CD4-positive, alpha-beta T cell treated with Interleukin-4 for 4 hours (primary cell): ENCODE measurements around the gene CAMK1.

ENCODE experiments used
- DNase-seq: peaks from one replicate; pipeline ENCODE4 v3.0.0-alpha.2; 2020

CAMK1 gene

DNA sequence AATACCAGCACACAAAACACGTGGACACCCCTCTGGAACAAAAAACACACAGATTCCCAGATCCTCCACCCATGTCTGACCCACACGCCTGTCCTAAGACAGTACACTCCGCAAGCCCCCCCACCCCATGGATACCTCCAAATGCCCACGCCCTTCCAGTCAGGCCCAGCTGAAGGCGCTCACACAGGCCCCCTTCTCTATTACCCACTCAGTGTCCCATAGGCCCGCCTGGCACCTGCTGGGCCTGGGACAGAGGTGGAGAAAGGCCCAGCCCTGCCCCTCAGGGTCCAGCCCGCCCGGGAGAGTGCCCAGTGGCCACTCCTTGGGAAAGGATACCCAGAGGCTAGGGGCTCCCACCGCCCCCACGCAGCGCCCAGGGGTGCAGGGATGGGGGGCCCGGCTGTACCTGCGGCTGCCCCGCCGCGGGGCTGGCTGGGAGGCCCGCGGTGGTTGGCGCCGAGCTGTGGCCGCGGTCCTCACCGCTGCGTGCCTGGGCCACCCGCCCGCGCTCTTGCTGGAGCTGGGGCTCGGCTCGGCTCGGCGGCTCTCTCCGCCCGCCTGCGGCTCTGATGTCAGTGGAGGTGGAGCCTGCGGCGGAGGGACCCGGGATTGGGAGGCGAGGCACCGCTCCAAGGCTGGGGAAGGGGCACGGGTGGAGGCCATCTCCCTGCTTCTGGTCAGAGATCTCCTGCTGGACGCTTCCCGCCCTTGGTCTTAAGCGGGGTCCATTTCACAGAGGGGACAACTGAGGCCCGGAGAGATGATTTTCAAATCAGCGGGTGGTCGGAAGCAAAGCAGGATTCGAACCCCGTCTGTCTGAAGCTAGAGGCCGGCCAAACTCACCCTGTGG, at the start of gene CAMK1:
CAMK1 (minus strand) TSS at position 522 of the 850 bp plus-strand sequence. CDS start 2,198 bp downstream, outside the sequence.
- DNase-seq, result peak; percentile 39

DNA sequence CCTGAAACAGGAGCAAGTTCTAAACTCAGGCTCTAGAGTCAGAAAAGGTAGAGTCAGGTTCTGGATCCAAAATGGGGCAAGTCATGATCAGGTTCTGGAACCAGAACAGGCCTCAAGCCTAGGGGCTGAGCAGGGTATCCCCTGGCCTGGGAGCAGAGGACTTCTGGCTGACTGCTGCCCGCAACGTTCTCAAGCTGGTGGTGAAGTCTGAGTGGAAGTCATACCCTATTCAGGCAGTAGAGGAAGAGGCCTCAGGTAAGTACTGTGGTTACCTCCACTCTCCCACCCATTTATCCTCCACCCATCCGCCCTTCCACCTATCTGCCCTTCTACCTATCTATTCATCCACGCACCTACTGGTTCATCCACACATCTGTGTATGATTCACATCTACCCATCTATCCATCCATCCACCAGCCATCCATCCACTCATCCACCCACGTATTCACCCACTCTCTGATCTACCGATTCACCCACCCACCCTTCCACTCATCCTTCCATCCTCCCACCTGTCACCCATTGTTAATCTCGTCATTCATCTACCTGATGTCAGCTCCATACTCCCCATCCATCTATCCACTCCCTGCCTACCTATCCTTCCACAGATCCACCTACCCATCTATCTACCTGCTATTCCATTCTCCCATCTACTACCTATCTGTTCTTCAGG, 49.1 kb upstream of the CAMK1 start:
- no peak for DNase-seq

DNA sequence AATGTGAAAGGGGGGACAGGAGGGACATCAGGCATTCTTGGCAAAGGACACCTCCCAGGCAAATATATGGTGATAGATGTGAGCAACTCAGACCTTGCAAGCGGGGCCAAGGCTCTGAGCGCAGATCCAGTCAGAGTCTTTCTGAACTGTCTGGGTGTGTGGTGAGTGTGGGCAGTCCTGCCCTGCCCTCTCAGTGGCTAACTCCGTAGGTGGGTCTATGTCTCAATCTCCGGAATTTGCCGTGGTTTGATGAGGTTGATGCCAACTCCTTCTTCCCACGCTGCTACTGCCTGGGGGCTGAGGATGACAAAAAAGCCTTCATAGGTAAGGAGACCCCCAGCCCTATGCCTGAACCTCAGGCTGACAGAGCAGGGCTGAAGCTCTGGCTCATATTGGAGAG, 47.7 kb upstream of the CAMK1 start:
- no peak for DNase-seq

DNA sequence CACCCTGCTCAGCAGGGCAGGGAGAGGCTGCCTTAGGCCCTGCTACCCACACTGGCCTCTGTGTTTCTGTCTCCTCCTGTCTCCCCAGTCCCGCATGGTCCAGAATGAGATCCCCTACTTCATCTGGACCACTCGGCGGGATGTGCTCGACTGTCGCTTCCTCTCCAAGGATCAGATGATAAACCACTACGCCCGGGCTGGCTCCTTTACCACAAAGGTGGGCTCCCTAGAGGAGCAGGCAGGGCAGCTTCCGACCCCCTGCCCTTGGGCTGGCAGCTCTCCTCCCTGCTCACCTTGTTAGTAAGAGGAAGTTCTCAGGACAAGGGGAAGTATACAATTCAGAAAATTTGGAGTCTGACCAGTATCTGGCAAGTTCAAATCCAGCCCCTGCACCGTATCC, 46.2 kb upstream of the CAMK1 start:
- no peak for DNase-seq

DNA sequence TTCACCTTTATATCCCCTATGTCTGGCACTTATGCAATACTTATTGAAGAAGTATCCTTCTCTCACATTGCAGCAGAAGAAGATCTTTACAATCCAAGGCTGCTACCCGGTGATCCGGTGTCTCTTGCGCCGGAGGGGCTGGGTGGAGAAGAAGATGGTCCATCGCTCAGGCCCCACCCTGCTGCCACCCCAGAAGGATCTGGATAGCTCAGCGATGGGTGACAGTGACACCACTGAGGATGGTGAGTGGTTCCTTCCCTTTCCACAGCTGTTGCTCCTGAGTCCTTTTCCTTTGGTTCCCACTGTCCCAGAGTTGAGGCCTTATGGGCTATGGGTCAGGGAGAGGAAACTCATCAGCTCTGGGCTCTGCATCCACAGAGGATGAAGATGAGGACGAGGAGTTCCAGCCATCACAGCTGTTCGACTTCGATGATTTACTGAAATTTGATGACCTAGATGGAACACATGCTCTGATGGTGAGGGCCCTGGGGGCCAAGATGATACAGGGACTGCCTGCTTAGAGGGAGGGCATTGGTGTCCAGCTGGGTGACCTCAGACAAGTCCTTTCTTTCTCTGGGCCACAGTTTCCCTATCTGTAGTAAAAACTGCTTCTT, 43.2 kb upstream of the CAMK1 start:
- DNase-seq, result no peak

DNA sequence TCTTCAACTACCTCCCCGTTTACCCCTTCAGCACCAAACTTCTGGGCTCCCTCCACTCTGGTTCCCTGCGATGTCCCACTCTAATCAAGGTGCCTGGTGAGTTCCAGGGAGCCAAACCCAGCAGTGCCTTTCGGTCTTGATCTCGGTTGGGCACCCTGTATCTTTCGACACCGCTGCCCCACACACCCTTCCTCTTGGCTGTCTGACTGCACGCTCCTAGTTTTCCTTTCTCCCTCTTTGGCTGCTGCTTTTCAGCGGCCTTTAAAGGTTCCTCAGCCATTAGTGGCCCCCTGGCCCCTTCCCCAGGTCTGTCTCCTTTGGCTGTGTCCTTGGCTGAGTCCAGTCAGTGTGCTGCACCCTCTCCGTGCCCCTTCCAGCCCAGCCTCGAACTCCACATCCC, 41.1 kb upstream of the CAMK1 start:
- no peak for DNase-seq

DNA sequence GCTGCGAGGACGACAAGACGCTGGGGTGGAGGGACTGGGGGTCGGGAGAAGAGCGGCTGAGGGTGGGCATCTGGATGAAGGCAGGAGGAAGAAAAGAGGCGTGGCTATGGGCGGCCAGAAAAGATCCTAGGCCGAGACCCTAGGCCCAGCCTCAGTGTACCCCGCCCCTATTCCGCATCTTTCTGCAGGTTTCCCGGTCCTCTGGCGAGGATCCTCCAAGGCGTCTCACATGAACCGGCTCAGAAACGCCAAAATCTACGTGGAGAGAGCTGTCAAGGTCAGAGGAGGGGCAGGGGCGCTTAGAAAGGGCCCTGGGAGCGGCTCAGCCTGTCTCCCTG, 40.7 kb upstream of the CAMK1 start:
- no peak for DNase-seq

DNA sequence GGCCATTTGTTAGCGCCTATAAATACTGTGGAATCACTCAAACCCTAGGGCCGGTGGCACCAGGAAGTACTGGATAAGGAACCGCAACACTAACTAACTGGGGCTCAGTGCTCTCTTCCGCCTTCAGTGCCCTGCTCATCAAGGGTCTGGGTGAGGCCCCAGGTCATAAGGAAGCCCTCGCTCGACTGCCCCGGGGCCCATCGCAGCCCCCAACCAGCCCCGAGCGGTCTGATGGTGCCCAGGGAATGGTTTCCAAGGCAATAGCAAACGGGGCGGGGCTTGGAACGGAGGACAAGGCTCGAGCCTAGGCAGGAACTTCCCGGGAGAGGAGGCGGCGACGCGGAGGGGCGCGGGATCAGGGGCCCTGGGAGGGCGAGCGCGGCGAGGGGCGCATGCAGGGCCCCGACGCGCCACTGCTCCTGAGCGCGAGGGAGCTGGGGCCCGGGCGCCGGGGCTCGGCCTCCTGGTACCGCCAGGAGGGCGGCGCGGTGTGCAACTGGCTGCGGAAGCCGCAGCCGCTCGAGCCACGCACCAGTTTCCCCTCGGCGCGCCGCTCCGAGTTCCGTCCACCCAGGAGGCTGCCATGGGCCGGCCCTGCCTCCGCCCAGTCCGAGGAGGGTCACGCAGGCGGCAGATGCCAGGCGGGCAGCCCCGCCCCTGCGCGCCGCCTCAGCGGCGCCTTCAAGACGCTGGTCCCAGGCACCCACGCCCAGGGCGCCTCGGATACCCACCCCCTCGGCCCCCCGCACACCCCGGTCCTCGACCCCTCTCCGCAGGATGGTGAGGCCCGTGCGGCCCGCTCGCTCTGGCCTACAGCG, 40.1 kb upstream of the CAMK1 start, which contains the start of gene TTLL3:
TTLL3 (plus strand) TSS at position 648 of the 818 bp plus-strand sequence. CDS start 400 bp downstream, outside the sequence.
- peak; percentile 42 for DNase-seq

DNA sequence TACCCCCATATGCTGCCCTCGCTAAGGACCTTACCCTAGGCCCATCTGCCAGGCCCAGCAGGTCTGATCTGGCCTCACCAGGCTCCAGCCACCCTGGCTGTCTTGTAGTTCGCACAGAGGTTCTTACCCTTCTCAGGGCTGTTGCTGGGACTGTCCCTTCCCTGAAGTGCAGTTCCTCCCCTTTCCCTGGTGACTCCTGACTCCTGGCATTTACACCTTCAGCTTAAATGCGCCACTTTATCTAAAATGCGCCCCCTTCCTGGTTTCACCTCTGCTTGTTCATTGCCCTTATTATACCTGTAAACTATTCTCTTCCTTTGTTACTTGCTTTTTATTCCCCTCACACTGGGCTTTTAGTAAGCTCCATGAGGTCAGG, 39.5 kb upstream of the CAMK1 start:
- no peak for DNase-seq

DNA sequence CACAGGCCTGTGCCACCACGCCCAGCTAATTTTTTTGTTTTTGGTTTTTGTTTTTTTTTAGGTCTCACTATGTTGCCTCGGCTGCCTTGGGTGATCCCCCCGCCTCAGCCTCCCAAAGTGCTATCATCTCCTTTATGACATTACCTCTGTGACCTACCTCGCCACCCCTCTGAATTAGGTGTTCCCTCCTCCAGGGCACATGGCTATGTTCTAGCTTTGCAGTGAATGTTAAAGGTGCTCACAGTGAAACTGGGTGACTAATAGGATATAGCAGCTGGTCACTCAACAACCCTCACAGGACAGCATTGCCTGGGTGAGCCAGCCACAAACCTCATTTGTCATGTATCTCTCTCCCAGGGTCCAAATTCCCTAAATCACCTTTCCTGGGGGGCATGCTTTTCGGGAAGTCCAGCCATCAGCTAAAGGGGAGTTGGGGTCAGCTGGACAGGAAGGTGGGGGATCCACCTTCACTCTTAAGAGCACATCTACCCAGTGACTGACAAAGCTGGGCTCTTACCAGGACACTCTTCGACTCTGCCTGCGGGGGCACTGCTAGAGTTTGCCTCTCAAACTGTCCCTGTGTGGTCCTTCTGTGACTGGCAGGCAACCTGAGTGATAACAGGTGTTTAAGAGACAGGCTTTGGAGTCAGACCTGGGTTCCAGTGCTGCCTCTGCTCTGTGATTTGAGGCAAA, 38.7 kb upstream of the CAMK1 start:
- DNase-seq, result peak; percentile 49

DNA sequence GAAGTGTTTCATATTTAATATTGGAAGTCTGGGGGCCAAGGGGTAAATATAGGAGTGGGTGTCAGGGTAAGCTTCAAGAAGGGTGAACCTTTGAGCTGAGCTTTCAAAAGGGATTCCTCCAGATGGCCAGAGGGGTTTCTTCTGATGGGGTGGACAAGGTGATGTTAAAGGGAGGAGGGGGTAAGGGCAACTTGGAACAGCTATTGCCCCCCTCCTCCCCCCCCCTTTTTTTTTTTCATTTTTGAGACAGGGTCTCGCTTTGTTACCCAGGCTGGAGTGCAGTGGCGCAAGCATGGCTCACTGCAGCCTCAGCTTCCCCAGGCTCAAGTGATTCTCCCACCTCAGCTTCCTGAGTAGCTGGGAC, 38.2 kb upstream of the CAMK1 start:
- no peak for DNase-seq

DNA sequence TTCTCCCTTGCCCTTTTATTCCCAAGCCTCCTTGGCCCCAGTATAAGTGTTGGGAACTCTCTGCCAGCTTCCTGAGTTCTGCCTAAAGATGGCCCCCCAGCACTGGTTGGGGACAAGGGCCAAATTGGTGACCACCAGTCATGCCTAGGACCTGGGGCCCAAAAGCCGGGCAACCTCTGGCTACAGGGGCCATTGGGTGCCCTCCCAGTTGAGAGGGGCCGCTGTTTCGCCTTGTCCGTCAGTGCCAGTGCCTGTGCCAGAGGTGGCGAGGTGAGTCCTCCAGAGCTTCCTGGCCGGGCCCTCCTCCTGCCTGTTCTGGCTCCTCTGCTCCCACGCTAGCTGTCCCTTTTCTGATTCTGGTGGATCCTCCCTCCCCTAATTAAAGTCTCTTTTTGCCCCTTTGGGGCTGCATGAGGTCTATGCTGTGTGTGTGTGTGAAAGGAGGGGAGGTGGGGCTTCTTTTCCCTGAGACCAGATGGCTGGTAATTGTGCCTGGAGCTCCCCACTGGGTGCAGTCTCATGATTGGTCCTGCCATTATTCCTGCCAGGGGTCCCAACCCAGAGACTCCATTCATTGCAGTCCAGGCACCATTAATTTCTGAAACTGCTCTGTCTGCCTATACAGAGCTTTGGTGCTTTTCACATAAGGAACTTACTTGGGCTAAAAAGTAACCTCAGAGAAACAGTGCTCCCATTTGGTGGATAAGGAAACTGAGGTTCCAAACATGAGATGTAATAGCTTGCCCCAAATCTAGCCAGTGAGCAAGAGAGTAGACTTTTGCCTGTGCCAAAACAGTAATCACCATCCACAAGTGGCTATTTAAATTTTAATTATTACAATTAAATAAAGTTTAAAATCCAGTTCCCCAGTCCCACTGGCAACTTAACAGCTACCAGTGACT, 37.2 kb upstream of the CAMK1 start:
- DNase-seq, result no peak

DNA sequence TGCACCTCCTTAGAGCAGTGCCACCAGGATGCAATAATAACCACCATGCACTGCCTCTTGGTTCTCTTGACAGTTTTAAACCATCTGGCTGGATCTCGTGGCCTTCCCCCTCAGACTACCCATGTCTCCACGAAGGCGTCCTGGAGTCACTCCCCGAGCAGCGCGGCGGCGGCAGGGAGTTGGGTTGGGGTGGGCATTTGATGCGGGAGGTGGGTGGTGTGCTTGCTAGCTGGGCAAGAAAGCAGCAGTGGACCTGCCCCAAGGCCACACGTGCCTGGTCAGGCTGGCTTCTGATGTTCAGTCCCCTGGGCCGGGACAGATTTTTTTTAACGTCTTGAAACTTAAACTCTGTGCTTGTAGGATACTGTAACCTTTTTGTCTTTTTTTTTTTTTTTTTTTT, 36.4 kb upstream of the CAMK1 start:
- DNase-seq, result no peak

DNA sequence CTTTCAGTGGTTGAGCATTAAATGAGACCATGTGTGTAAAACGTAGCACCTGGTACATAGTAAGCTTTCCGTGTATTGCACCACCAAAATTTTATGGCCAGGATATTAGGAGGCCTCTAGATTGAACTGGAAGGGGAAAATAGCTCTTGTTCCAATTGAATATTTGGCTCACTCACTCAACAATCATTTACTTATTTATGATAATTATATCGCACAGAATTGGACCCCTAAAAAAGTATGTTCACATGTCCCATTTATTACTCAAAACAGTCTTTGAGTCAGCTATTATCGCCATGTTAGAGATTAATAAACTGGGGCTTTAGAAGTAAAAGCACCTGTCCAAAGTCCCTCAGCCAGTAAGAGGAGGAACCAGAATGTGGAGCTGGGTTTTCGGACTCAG, 35.2 kb upstream of the CAMK1 start:
- no peak for DNase-seq

DNA sequence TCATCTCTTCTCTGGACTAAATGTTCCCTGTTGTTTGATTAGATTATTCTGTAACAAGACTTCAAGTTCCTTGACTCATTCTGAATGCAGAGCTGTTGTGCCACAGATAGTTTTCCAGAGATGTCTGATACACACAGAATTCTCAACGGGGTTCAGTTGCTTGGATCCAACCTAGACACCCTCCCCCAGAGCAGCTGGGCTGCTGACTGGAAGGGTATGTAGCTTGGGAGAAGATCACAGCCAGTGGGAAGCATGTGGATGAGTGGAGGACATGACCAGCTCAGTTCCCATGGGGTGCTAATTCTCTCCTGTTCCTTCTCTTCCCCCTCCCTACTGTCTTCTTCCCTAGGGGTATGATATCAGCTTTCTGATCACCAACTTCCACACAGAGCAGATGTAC, 33.7 kb upstream of the CAMK1 start:
- no peak for DNase-seq

DNA sequence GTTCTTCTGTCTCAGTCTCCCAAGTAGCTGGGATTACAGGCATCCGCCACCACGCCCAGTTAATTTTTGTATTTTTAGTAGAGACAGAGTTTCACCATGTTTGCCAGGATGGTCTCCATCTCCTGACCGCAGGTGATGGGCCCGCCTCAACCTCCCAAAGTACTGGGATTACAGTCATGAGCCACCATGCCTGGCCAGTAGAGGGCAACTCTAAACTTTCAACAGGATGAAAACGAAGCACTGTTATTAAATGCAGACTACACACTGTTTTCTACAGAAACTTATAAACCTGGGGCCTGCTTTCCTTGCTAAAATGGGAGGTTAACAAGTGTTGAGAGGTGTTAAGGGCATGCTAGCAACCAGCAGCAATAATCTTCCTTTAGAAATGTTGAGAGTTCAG, 30.8 kb upstream of the CAMK1 start:
- DNase-seq, result no peak

DNA sequence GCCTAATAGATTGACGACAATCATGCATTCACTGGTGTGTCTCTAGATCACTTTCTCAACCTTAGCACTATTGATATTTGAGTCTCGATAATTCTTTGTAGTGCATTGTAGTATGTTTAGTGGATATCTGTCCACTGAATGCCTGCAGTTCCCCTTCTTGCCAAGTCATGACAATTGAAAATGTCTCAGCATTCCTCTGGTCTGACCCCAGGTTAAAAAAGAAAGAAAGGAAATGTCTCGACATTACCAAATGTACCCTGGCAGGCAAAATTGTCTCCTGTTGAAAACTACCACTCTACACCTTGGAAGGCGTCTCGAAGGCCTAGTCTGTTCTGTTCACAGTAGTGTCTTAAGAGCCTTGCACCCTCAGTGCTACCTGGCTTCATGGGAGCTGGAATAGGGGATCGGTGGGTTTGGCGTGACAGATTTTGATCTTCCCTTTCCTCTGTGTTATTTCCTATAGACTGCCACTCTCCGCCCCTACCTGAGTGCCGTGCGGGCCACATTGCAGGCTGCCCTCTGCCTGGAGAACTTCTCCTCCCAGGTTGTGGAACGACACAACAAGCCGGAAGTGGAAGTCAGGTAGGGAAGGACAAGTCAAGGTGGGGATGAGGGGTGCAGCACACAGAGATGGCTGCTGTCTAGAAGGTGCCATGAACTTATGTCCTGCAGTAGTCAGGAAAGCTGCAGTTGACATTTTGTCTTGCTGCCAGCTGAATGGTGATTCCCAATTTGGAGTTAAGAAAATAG, 27.6 kb upstream of the CAMK1 start:
- no peak for DNase-seq

DNA sequence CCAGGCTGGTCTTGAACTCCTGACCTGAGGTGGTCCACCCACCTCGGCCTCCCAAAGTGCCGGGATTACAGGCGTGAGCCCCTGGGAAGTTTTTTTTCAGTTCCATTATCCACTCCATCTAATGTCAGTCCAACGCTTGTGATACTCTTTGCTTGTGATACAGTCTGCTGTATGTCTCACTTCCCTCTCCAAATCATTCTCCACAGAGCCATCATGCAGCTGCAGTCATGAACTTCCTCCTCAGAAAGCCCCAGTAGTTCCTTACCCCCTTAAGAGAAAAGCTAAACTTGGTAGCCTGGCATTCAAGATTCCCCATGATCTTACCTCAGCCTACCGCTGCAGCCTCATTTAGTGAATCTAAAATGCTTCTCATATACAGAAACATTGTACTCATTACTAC, 25.5 kb upstream of the CAMK1 start:
- DNase-seq, result no peak

DNA sequence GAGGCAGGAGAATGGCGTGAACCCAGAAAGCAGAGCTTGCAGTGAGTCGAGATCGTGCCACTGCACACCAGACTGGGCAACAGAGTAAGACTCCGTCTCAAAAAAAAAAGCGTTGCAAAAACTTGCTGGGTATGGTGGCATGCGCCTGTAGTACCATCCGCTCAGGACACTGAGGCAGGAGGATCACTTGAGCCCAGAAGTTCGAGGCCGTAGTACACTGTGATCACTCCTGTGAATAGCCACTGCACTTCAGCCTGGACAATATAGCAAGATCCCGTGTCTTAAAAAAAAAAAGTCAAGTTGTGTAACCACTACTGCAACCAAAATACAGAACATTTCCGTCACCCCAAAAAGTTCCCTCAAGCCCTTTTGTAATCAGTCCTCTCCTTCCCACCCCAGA, 24.7 kb upstream of the CAMK1 start:
- DNase-seq, result no peak

DNA sequence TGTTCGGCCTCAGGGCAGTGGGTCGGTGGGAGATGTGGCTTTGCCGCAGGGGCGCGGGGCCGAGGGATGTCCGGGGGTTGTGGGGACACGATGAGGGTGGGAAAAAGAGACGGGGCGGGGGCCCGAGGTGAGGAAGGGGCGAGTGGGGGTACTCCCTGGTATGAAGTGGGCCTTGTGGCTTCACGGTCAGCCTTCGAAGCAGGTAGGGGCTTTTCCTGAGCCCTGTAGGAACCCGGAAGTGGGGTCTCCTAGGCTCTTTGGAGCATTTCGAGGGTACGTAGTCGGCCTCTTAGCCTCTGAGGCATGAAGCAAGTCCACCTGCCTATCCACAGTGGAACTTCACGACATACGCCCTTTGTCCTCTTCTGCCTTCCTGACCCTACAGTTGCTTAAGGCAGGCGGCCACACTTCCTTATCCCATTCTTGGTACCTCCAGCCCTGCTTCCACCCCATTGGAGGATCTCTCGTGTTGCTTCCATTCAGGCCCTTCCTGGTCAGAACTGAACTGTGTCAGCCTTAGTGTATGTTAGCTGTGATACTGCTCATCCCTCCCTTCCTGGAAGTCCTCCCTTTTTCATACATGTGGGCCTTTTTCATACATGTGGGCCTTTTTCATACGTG, 23.5 kb upstream of the CAMK1 start:
- DNase-seq, result peak; percentile 24
